GM19240 (cell line): Measurements from ENCODE around the gene UHRF2.
"Not testable (repeated sequence)": the region's sequence is repeated elsewhere in the genome, so short reads cannot be mapped to it uniquely, and the experiment has no call there.

Experiments used
- DNase-seq: peaks from one replicate; pipeline ENCODE4 v3.0.0; 2011; ENCODE audit warnings: low spot score; ENCODE audit not compliant: insufficient read length

Gene UHRF2

DNA sequence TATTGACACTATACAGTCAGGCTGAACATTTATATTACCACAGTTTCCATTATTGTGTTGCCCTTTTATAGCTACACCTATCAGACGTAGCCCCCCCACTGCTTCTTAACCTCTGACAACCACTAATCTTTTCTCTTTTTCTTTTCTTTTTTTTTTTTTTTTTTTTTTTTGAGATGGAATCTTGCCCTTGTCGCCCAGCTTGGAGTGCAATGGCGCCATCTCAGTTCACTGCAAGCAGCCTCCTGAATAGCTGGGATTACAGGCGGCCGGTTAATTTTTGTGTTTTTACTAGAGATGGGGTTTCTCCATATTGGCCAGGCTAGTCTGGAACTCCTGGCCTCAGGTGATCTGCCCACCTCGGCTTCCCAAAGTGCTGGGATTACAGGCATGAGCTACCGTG lies 75.4 kb downstream of the UHRF2 start:
- DNase-seq = no peak

DNA sequence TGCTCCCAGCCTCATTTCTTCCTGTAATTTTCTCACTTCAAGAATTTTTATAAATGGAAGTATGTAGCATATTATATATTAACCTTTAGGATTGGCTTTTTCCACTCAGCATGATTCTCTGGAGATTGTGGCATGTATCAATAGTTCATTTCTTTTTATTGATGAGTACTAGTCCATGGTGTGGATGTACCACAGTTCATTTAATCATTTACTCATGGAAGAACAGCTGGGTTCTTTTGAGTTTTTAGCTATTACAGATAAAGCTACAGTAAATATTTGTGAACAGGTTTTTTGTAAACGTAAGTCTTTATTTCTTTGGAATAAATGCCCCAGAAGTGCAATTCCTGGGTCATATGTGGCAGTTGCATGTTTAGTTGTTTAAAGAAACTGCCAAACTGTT lies 76.1 kb downstream of the UHRF2 start:
- no peak for DNase-seq

DNA sequence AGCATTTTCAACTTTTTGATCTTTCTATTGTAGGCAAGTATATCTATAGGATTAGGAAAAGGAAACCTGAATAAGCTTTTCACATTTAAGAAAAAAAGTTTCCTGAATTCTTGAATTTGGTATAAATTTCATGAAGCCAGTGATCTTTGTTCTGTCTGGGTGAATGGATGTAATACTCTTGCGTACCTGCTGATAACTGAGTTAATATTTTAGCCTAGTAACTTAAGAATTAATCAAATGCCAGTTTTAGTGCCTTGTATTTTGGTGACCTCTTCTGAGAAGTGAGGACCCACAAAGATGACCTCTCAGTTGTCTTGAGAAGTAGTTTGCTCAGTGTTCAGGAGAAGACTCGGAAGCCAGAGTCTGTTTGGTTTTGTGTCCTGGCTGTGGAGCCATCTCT lies 77.9 kb downstream of the UHRF2 start:
- no peak for DNase-seq

DNA sequence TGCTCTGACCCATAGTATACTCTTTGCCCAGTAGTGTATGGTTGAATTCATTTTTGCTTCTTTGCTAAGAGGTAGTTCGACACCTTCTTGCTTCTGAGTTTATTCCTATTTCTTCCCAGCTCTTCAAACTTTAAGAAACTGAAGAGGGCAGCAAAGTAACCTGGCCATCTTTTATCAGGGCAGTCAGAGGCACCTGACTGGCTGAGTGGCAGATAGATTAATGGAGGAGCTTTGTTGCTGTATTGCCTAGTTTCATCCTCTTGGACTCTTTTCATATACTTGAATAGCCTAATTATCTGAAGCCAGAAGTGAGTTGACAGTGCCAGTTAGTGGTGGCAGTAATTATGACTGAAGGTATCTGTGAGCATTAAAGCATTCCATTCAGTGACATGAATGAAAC lies 82.5 kb downstream of the UHRF2 start:
- DNase-seq = no peak

DNA sequence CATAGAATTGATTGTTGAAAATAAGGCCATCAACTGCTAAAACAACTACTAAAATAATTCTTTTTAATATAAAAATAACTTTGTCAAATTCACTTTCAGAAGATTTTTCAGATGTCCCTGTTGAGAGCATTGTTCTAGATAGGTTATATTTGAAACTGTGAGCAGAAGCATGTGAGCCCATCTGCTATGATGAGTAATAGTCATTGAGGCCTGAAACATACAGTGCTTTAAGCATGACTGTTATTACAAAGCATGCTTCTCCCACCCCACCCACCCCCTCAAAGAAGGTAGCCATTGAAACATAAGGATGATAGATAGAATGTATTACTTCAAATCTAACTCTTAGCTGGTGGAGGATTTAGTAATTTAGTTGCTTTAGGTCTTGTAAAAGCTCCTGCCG lies 86.0 kb downstream of the UHRF2 start:
- DNase-seq = no peak

DNA sequence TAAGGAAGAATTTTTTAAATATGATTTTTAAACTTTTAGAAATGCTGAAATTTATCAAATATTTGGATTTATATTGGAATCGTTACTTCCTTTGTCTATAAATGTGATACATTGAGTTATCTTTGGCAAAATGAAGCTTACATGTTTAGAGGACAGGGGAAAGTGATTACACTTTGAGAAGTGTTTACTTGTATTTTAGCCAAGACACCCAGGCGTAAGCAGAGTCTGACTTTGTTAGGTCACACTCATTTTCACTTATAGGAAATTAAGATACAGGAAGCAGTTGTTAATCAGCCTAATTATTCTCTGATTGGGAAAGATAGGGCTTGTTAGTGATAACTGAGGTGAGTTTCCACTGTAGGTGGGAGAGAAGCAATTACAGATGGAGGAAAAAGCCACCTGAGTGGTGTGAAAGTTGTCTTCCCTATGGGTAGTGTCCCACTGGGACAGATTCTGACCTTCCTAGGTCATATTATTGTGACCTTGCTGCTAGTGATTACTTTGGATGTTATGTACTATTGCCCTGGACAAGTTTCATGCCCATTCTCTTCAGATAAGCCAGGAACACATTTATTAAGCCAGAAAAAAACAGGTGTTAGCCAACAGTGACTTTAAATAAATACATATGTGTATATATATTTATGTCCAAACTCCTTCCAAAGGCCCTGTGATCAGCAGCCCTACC lies 88.7 kb downstream of the UHRF2 start:
- DNase-seq = no peak

DNA sequence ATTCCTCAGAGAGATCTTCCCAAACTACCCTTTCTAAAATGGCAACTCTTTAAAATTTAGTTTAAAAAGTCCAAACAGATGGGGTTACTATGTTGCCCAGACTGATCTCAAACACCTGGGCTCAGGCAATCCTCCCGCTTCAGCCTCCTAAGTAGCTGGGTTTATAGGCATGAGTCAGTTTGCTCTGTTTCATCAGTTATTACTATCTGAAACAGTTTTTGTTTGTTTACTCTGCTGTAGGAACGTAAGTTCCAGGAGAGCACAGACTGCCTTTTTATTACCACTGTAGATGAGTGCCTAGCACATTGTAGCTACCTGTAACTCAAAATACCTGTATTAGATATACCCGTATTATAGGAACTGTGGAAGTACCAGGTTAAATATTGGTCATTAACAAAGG lies 89.4 kb downstream of the UHRF2 start:
- no peak for DNase-seq

DNA sequence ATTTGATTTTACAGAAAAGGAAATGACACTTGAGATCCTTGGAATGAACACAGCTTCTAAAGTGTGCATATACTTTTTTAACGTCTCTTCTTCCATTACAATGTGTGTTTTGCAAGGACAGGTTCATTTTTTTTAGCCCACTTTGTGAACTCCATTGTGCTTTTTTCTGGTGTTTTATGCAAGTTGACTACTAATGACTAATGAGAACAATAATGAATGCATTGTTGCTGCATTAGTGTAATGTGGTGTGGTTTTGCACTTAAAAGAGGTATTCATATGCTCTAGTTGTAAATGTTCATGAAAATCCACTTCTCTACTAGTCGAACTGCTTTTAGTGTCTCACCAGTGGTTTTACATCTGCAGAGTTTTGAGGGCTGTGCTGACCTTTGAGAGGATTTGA lies 93.6 kb downstream of the UHRF2 start:
- no peak for DNase-seq

DNA sequence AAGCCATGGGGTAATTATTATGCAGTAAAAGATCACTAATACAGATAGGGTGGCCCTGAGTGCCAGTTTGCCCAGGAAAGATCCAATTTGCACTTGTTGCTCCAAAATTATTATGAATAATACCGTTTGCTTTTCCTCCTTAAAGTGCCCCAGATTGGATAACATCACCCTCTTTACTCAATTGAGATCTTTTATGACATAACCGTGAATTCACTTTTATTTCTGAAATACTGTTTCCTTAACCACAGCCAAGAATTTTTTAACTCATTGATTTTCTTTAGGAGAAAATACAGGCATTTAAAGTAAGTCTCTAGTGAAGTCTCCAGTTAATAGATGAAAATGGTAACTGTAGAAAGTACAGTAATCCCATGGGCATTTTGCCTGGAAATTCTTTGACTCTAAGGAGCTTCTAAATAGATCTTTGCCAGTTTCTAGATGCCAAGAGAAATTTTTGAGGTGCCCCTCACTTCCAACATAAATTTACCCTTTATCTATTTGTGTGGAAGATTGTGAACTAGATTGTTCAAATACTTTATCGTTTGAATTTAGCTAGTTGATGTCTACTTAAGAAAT lies 99.2 kb downstream of the UHRF2 start:
- no peak for DNase-seq

DNA sequence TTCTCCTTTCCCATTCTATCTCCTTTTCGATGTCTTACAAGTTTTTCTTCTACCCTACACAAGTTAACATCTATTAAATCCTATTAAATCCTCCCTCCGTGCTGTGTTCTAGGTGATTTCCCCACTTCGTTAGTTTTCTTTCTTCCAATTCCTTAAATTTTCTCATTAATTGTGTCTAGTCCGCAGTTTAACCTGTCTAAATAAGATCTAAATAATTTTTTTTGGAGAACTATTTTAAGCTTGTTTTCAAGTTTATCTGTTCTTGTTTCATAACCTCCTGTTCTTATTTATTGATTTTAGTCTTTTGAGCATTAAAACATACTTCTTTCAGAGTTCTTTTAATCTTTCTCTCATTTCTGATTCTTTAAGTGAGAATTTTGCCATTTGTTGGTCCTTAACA lies 109.3 kb downstream of the UHRF2 start:
- no peak for DNase-seq

DNA sequence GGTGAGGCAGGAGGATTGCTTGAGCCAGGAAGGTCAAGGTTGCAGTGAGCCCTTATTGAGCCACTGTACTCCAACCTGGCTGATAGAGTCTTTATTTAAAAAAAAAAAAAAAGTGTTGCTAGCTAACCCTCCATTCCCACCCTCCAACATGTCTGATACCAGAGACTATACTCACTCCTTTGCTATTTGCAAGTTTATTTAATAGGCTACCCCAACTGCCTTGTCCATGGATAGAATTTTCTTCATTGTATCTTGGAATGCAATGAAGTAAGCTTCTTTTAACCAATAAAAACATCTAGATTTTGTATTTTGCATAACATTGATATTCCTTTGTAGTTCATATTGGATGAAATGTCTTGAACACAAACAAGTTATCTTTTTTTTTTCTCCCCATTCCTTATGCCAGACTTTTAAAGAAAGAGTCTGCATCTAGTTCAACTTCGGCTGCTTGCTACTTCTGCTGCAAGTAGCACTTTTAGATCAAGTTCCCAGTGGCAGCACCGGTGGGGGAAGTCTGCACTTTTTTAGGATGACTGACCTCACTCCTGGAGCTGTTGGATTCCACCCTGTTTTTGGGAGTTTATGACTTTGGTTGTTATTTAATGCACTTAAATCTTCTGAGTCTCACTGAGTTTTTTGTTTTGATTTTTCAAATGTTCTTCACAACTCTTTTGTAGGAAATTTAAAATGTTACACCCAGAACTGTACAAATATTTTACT lies 112.5 kb downstream of the UHRF2 start:
- no peak for DNase-seq

DNA sequence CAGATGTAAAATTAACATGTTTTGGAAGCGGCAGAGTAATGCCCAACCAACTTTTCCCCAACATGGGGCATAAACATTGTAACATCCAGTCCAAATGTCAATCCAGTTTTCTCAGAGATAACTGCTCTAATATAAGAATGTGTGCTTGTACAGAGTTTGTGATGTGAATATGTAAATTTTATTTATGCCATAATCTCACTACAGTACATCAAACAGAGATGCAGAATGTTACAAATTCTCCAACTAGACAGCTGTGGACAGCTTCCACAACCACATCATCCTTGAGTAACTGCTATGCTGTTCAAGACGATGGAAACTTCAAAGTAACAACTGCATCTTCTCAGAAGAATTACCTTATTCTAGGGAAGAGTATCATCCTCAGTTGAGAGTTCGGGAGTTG lies 122.6 kb downstream of the UHRF2 start:
- no peak for DNase-seq

DNA sequence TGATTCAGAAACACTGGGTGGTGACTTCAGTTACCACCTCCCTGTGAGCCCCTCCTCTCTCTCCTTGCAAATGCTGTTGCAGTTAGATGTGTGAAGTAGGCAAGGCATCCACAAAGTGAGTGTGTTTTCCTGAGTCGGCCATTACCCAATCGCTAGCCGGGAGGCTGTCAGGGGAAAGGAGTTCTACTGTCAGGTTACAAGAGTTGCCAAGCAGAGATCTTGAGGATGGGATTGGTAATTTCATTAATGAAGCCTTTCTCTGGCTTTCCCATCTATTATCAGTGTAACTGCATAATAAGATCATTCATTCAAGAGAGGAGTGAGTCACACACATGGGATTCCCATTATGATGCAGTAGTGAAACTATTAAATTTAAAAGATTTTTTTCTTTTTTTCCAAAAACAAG lies 125.7 kb downstream of the UHRF2 start:
- DNase-seq = no peak

DNA sequence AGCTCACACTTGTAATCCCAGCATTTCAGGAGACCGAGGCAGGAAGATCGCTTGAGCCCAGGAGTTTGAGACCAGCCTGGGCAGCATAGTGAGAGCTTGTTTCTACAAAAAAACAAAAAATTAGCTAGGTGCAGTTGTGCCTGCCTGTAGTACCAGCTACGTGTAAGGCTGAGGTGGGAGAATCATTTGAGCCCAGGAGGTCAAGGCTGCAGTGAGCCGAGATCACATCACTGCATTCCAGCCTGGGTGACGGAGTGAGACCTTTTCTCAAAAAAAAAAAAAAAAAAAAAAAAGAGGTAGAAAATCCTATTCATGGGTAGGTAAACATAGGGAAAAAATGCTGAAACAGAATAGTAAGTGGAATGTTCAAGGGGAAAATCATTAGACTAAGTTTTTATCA lies 129.6 kb downstream of the UHRF2 start:
- not testable (repeated sequence) for DNase-seq

DNA sequence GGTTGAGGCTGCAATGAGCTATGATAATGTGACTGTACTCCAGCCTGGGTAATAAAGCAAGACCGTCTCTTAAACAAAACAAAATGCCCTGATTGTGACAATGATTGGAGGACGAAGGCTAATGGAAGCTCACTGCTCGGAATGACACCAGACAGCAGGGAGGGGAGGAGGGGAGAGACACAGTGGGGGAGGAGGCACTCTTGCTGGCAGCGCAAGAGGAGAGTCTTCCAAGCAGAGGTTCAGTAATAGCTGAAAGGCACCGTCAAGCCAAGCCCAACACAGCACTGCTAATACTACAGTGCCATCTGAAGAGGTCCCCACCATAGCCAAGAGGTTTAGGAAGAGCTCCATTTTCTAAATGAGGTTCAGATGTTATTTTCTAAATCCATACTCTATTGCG lies 130.2 kb downstream of the UHRF2 start:
- DNase-seq = no peak

DNA sequence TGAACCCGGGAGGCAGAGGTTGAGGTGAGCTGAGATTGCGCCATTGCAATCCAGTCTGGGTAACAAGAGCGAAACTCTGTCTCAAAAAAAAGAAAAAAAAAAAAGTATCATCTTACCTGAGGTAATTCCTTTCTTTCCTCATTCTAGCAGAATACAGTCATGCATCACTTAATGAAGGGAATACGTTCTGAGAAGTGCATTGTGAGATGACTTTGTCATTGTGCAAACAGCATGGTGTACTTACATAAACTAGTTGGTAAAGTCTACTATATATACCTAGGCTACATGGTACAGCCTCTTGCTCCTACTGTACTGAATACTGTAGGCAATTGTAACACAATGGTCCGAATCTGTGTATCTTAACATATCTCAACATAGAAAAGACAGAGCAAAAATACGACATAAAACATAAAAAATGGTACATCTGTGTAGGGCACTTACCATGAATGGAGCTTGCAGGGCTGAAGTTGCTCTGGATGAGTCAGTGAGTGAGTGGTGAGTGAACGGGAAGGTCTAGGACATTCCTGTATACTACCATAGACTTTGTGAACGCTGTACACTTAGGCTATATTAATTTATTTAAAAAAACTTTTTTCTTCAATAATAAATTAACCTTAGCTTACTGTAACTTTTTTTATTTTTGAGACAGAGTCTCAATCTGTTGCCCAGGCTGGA lies 132.2 kb downstream of the UHRF2 start:
- DNase-seq = no peak

DNA sequence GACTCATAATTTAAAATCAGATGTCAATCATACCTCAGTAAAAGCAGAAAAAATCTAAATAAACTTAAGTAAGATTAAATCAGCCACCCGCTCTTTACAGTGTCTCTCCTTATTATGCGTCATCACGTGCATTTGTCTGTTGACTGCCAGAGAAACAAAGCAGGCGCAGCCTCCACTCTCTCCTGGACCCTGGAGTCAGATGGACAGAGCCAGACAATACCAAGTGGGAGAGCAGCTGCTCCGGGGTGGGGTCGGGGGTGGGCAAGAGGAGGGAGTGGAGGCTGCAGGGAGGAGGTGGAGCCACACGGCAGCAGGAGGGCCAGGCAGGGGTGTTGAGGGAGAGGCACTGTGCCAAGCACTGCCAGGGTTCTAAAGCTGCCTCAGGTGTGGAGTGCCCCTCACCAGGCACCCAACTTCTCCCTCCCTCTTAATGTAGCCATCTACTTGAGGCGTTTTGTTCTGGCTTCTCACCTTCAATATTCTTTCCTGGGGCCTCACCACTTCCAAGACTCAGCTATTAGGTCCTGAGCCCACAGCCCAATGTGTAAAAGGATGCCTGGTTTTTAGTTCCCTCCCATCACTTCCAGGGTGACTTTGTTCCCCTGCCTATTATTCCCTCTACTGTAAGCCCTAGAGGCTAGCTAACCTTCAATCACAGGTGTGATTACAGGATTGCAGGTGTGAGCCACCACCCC lies 136.3 kb downstream of the UHRF2 start:
- DNase-seq = no peak

DNA sequence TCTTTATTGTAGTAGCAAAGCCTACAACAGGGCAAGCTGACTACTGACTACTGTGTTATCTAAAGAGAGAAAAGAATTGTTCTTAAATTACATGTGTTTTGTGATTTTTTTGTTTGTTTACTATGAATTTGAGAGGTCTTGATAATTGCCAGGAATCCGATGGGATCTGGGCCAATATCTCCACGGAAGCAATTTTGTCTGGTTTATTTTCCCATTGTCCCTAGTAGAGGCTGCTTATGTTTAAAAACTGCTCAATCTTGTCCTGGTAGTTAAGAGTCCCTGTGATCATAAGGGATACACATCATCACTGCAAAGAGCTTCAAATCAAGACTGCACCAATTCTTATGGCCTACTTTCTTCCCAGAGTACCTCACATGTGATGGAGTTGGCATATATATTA lies 138.1 kb downstream of the UHRF2 start:
- DNase-seq = no peak

DNA sequence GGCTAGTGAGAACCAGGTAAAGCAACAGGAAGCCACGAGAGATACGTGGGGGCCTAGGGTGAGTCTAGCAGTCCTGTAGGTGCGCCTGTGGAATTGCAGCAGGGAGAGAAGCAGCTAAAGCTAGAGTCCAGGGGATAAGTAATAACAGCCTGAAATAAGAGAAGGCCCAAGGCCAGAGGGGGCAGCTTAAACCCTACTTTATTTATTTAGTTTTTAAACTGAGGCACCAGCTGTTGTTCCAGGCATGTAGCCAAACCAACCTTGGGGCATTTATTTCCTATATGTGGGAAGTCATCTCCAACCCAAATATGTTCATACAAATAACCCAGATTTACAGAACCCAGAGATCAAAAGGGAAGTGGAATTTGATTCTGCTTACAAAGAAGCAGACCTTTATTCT lies 139.0 kb downstream of the UHRF2 start:
- no peak for DNase-seq

DNA sequence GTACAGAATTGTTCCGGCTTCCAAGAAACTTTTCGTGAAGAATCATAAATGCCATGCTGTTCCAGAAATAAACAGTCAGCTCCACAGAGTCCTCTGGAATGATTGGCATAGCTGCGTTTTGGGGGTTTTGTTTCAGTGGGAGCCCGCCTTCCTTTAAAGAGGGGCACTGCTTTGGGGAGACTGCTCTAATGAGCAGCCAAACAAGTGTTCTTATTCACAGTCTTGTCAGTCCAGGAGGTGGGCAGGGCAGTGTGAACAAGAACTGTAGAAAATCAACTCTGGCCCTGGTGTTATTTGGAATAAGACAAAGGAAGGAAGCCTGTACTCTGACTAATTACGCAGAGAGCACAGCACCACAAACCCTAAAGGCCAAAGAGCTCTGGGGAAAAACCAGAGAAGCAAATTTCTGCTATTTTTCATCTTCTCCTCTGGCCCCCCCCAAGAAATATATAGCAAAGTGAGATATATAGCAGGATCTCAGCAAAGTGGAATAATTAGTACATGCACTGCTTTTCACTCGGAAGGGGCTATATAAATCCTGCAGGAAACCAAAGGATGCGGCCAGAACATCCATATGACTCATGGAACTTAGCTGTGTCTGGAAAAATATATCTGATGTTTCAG lies 139.6 kb downstream of the UHRF2 start:
- DNase-seq = no peak

DNA sequence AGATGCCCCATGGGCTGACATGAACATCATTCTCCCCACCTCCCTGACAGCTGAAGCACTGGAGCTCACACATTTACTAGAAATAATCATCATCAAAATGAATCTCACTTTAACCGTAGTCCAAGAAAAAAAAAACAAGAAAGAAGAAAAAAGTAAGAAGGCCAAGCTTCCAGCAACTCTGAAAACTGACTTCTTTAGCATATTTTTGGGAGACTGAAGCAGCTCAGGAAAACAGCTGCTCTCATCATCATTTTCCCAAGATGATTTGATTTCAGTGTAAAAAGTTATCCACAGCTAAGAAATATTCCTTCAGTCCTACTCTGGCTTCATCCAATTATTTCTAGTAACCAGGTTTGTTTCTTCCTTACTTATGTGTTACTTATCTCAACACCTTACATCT lies 140.9 kb downstream of the UHRF2 start:
- no peak for DNase-seq
